NCI-H460 (cell line): ENCODE measurements around the gene NT5C2. TPM values are rescaled to one million over a fixed set of nuclear protein-coding genes. Genes with fewer than 3 reads are reported as not detected.

ENCODE experiments used
- DNase-seq: peaks from one replicate; pipeline ENCODE4 v3.0.0-alpha.2; 2016; ENCODE audit warnings: low read depth; ENCODE audit errors: extremely low read depth
- total RNA-seq: library from RNA; depleted of rRNA; stranded (reverse); fragments of >200 nt; shearing (Covaris generic); gene quantifications from 2 replicates; pipeline ENCODE4 v1.2.3, GENCODE V29; 2014

NT5C2 gene
- total RNA-seq, 1 experiment from 2014 or later: 220 TPM

DNA sequence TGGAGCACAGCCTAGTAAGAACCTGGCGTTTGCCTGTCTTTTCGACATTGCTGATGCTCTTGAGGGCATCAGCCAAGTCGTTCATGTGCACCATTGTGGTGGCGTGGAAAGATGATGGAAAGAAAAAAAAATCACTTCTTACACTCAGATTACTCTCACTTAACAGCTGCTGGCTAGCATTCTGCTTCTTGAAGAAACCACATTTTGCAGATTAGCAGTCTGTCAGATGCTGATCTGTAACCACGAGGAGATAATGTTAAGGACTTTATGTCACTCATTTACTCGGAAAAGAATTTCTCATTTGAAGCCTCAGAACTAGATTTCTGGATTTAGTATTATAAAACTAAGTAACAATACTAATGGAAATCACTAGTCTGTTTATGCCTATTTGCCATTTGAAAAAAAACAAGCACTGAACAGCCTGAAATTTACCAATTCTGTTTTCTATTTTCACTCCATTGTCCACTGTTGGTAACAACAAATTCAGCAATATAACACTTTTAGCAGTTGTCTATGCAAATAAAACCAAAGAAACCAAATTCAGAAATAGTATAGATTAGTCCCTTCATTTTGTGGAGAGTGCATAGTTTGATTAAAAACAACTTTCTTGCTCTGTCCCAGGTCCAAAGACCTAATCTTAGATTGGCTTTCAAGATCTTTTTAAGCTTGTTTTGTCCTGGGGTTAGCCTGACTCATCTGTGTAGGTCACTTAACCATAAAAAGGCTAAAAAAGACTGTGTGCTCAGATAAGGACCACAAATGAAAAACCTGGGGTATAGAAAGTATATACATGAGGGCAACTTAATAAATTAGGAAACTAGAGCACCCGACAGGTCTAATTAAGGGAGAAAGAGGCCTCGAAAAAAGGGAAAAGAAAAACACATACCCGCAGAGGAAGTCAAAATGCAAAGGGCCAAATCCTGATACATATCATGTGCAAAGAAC lies 67.5 kb downstream of the NT5C2 start:
- DNase-seq: no peak

DNA sequence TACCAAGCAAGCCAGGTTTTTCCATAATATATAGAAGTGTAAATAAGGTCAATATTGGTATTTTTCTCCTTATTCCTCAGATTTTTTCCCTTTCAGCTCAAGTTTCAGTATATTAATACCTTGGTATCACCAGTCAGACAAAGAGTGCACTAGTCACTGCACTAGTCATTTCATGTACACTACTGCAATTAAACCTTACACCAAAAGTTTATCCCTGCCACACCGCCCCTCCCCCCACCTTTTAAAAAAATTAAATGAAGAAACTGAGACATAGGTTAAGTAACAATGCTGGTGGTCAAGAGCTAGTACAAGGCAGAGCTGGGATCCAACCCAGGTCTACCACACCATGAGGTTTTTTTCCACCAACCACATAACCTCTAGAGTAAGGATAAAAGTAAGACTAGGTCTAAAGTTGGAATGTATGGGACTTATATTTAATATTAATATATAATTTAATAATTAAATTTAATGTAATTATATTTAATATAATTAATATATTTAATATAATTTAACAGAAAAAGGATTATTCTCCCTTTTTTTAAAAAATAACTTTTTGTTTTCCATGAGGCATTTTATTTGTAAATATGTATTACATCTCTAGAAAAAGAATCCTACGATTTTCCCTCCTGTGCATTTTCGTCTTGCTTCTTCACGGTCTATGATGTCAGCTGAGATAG lies 68.5 kb downstream of the NT5C2 start:
- DNase-seq: no peak

DNA sequence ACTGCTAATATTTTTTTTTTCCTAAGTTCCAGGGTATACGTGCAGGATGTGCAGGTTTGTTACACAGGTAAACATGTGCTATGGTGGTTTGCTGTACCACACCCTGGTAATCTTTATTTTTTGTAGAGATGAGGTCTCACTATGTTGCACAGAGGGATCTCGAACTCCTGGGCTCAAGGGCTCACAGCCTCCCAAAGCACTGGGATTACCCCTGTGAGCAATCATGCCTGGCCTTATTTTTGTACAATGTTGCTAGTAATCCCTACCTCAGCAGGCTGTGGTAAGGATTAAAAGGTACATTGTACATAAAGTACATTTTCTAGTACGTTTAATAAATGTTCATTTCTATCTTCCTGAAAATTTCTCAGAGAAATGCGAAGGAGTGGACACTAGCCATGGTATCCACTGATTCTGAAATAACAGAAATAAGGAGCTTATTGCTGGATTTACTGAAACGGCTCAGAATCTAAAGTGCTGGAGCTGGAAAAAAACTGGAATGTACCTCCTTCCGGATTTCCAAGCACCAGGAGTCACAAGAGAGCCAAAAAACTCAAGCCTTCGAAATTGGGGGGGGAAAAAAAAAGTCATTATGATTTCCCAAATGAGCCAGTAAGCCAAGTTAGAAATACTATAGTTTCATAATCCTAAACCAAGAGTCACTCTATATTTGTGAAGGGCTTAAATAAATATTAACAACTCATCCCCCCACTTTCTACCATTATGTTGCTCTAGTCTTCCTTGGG lies 69.6 kb downstream of the NT5C2 start:
- DNase-seq: no peak

DNA sequence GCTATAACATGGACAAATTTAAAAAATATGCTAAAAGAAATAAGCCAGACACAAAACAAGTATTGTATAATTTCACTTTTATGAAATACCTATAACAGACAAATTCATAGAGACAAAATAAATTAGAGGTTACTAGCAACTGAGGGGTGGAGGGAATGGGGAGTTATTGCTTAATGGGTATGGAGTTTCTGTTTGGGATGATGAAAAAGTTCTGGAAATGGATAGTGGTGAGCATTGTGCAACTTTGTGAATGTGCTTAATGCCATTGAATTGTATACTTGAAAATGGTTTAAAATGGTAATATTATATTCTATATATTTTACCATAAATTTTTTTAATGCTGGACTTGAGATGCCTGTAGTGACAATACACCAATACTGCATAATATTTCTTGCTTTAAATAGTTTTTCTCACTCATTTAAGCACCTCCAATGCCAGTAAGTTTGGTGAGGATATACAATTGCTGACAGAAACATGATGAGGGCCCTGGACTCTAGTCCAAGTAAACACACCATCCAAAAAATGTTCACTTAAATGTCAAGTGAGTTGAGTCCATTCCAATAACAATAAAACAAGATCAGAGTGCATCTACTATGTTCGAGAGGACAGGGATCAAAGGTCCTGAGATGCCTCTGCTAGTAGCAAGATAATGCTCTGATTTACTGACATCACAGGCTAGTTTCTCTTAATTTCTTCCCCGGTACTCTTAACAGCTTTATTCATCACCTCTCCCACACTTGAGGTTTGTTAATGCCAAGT lies 71.9 kb downstream of the NT5C2 start:
- no peak for DNase-seq

DNA sequence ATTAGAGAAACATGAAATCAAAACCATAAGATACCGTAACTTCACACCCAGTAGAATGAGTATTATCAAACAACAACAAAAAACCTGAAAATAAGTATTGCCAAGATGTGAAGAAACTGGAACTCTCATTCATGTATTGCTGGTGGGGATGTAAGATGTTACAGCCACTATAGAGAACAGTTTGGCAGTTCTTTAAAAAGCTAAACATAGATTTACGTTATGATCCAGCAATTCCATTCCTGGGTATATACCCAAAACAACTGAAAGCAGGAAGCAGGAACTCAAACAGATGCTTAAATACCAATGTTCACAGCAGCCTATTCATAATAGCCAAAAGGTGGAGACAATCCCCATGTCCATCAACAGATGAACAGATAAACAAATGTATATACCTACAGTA lies 72.5 kb downstream of the NT5C2 start:
- no peak for DNase-seq

DNA sequence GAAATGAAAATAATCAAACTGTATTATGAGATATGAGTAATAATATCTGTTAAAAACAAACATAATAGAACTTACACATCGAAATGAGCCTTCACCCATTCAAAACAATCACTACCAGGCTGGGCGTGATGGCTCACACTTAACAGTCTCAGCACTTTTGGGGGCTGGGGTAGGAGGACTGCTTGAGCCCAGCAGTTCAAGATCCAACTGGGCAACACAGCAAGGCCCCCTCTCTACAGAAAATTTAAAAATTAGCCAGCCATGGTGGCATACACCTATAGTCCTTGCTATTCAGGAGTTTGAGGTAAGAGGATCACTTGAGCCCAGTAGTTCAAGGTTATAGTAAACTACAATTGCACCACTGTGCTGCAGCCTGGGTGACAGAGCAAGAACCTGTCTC lies 75.8 kb downstream of the NT5C2 start:
- no peak for DNase-seq

DNA sequence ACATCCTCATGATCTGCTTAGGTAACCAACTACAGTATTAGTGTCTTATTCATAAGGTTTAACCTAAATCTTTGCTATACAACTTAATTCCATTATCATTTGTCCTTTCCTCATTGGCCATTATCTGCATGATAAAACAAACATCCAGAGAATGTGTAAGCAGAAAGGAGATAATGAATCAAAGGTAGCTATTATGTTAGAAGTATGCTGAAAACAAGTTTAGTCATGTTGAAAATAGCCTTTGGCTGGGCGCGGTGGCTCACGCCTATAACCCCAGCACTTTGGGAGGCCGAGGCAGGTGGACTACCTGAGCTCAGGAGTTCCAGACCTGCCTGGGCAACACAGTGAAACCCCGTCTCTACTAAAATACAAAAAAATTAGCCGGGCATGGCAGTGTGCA lies 78.2 kb downstream of the NT5C2 start:
- no peak for DNase-seq

DNA sequence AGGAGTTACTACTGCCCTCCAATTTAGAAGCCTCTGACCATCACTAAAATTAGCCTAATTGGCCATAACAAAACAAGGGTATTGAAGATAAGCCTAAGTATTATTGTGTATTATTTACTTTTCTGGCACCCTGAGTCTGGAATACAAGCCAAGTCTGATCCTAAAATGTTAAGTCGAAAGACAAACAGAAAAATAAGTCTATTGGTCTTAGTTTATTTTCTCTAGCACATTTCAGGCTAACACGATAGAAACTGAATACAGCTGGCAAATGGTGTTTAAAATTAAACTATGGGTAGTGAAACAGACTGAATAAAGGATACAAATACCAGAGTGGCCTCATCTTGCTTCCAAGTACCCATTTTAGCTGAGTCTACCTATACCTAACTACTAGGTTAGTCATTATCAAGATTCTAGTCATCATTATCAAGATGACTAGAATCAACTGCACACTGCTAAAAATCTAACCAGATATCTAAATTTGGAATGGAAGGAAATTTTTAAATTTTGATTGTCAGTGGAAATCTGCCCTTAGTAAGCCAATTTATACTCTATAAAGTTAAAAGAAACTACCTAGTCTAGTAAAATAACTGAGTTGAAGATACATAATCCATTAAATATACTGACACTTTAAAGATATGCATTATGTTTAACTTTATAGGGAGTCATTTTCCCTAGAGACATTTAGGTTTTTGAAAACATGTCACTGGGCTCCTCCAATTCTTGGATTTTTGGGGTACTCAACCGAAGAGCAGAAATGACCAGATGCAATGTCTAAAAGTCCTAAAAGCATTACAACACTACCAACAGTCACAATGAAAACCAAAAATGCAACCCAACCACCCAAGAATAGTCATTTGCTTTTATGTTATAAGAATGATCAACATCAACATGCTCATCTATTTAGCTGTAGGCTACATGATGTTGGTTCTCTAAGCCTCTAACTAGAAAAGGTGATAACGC lies 80.9 kb downstream of the NT5C2 start:
- no peak for DNase-seq

DNA sequence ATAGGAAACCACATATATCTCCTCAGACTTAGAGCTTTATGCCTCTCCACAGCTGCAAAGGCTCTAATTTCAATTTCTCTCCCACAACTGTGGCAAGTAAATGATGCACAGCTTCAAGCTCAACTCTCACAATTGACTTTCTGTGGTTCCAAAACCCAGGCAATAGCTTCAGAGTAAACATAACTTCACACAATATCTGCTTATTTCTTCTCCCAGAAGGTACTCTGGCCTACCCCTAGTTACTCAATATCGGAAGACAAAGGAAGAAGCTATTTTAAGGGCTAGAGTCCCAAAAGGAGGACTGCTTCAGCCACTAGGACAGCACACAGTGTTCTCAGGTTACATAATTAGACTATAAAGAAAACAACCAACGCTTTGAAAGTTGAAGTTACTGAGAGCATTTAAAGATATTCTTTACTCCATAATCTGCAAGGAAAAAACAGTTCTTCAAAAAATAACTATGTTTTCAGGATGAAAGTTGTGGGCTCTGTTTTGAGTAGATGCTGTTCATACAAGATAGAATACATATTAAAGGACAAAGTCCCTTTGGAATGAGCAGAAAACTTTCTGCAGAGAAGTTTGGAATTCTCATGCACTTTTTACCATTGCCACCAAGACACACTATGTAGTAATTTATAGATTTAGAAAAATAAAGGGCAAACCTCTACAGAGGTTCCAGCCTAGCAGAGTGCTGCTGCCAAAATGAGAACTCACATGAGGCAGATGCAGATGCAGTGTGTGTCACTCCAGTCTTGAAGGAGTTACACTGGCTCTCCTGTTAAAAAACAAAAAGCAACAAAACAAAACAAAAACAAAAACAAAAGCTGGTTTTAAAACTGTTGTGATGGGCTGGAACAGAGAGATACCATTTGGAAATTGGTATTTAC lies 81.8 kb downstream of the NT5C2 start:
- DNase-seq: no peak

DNA sequence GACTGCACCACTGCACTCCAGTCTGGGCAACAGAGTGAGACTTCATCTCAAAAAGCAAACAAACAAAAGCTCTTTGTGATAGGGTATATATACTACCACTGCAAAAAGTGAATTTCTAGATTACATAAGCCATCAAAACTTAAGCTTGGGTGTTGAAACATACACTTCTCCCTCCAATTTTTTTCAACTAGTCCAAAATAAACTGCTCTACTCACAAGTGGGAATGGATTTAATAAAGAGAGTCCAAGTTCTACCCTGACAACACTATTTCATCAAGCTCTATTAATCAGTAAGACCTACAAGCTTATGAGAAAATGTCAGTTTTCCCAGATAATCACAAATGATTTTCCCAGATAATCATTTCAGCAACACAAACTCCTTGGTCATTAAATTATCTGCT lies 82.7 kb downstream of the NT5C2 start:
- no peak for DNase-seq

DNA sequence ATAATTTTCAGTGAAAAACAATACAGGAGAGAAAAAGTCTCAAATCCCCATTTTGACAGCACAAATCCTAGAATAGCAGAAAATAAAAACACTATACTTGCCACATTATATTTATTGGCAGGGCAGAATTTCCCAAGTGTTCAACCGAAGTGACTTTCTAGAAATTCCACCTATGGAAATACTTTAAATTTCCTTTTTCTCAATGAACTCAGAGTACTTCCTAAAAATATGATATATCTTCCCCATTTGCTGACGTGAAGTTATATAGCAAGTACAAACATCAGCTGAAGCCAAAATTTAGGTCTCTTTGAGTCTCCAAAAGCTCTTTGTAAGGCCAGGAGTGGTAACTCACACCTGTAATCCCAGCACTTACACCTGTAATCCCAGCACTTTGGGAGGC lies 83.3 kb downstream of the NT5C2 start:
- DNase-seq: no peak

DNA sequence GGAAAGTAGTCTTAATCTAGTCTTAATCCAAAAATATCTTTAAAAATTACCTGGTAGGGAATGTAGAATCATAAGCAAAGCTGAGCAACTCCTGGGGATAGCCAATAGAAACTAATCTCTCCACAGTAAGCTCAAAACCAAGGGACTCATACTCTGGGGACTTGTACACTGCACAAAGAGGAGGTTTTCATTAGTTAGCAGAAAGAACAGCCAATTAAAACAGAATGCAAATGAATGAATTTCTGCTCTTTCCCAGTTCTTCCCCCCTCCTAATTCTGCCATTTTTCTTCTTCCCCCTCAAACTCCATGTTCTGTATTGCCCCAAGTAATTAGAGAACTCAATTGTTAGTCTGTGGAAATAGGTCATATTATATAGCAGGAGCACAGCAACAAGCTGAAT lies 86.5 kb downstream of the NT5C2 start:
- DNase-seq: no peak

DNA sequence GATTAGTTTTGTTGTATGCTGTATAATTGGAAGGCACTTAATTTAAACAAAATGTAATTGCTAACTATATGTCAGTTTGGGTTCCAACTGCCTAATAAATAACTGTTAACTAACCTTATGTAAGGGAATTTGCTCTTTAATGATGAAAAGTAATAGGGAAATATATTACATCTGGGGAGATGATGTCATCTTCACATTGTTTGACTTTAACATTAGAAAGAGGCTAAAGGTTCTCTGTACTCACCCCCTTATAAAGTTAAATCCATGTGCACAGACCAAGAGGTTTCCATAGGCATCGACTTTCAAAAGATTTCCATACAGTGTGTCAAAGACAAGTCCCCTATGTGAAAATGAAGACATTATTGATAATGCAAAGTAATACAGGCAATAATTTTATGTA lies 87.6 kb downstream of the NT5C2 start:
- no peak for DNase-seq

DNA sequence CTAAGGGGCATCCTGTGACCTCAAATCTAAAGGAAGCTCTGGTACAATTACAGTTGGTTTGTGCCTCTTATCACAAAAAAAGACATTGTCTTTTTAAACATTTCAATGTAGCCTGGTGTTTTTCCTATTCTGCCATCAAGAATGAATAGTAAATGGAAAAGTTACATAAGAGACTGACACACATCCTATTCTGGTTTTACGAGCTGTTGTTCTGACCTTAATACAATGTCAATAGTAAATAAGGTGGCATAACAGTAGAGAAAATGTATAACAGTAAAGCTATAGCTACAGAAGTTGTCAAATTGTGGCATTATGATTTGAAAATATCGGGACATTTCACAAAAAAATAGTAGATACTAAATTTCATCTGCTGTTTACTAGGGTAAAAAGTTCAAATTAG lies 88.4 kb downstream of the NT5C2 start:
- no peak for DNase-seq

DNA sequence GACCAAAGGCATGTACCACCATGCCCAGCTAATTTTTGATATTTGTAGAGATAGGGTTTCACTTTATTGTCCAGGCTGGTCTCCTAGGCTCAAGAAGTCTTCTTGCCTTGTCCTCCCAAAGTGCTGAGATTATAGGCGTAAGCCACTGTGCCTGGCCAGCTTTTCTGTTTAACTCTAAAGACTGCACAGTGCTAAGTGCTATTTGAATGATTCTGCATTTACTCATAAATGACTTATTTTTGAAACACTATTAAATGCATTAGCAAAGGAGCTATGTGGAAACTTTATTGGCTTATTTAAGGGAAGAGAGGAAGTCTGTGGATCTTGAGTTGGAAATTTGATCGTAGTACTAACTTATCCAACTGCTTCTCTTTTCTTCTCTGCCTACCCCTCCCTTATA lies 89.1 kb downstream of the NT5C2 start:
- no peak for DNase-seq

DNA sequence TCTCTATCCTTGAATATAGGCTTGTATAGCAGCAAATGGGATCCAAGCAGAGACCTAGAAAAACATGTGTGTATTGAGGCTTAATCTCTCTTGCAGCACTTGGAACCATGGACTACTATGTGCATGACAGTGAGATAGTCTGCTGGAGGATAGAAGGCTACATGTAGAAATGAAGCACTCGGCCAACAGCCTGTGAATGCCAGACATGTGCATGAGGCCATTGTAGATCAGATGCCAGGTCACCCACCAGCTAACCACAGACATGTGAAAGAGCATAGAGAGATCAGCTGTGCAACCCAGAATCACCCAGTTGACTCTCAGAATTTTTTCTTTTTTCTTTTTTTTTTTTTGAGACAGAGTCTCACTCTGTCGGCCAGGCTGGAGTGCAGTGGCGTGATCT lies 90.9 kb downstream of the NT5C2 start:
- DNase-seq: no peak

DNA sequence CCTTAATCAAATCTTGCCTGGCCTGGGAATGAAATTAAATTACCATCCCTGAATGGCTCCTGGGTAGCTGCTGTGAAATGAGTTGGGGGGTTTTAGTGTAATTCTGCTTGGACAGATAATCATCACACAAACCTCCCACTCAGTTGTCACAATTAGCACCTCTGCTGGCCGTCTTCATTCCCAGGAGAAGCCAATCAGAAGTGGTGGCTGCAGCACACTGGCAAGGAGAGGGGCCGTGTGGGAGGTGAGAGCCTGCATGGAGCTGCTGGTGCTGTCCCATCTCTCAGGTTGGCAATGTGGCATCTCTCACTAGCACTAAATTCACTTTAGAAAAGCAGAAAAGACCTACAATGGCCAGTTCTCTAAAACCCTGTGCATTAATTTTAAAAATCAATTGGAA lies 92.5 kb downstream of the NT5C2 start:
- DNase-seq: no peak

DNA sequence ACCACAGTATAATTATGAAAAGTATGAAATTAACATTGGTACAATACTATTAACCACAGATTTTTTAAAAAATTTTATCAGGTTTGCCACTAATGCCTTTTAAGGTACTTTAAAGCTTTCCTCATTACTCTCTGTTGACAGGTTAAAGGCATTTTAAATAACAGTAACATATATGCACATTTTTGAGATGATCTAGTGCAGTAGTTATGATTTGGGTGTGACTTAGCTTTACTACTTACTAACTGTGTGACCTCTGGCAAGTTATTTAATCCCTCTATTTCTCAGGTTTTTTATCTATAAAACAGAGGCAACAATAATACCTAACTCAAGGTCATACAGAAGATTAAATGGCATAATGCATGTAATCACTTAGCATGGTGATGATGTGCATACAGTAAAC lies 94.8 kb downstream of the NT5C2 start:
- DNase-seq: no peak

DNA sequence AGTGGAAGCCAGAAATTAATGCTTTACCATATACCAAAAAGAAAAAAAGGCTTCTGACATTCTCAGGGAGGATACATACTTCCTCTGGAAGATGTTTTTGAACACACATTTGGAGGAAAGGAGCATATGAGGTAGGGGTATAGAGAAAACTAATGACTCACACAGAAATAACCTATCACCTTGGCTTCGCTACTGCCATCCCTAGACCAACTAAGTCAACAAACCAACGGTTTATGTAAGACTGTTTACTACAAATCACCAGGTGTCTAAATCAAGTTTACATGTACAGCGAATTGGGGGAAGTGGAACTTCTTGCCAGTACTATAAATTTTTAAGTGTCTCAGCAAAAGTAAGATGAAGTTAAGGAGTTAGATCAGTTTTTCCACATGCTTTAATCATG lies 96.9 kb downstream of the NT5C2 start:
- no peak for DNase-seq
